NCI-H1105 (cell line): Measurements from ENCODE around the gene NEGR1.

Experiments
- DNase-seq: peaks from one replicate; lab custom pipeline; 2025; lab: John Stamatoyannopoulos, UW

NEGR1 gene

DNA sequence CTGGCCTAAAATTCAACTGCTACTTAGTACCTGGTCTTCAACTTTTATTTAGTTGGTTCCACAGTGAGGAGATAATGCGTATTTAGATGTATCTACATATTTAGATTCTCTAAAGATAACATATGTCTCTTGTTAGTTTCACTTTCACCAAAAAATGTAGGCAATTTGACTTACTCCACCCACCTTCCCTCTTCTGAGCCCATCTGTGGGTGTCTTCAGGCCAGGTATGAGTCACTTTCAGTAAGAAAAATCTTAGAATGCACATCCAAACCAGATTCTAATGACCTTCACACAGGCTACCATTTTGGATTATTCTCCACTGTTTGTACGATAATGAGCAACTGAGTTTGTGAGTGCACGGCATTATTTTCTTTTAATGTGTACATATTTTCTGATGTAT lies 501.7 kb downstream of the NEGR1 start:
- DNase-seq: no peak

GRCh38 chr1:71778940-71779339 lies 503.4 kb downstream of the NEGR1 start:
- DNase-seq: no peak

- DNase-seq: no peak
Measured at GRCh38 chr1:71777094-71777493, 505.2 kb downstream of the NEGR1 start.

DNA sequence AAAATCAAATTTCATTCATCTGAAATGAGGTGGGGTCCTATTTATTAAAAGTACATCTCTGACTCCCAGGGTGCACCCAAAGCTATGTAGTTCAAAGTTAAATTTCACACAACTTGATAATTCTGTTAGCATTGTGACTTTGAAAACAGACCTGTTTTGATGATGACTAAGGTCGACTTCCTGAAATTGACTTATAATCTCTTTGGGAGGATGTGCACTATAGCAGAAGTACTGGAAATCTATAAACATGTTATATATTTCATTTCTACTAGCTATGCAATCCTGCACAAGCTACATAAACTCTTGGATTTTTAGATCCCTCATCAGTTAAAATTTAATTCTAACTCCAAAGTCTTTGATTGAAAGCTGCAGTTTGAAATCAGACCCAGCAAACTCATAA lies 507.6 kb downstream of the NEGR1 start:
- DNase-seq: no peak

DNA sequence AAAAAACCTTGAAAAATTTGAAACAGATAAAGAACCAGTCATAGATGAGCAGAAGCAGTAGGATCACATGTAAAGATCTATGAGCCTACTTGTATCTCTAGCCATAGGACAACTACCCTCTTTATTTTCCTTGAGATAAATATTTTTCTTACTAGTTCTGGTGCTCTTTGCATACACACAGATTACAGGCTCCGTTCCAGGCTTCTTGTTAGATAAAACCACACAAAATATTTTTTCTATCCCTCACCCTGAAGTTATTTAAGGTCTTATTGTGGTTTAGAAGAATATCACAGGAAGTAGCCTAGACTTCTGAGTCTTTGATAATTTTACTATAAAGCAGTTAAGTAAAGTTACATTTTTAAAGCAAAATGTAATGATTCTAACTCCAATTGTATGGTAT lies 512.2 kb downstream of the NEGR1 start:
- DNase-seq: no peak

DNA sequence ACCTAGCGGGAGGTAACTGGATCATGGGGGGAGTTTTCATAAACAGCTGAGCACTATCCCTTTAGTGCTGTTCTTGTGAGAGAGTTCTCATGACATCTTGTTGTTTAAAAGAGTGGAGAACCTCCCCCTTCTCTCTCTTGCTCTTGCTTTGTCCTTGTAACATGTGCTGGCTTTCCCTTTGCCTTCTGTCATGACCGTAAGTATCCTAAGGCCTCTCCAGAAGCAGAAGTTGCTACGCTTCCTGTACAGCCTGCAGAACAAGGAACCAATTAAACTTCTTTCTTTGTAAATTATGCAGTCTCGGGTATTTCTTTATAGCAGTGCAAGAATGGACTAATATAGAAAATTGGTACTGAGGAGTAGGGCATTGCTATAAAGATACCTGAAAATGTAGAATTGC lies 515.6 kb downstream of the NEGR1 start:
- DNase-seq: no peak

DNA sequence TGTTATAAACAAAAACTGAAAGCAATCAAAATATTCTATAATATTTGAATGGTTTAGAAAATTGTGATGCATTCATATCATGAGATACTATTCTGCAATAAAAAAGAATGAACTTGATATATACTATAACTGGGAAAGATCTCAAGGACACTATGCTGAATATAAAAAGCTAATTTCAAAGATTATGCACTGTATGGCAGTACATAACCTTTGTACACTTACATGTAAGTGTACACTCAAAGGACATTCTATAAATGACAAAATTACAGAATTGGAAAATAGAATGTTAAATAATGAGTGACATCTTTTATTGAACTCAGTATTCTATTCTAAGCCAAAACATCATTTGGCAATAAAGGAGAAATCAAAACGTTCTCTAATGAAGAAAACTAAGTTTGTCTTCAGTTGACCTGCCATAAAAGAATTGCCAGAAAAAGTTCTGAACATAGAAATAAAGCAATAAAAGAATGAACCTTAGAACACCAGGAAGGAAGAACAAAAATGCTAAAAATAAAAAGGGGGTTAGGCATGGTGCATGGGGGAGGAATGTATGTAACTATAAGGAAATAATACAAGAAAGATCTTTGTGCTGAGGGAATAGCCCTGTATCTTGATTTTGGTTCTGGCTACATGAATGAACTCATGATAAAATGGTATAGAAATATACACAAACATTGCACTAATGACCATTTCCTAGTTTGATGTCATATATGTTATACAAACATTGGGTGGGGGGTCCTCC lies 519.7 kb downstream of the NEGR1 start:
- no peak for DNase-seq

DNA sequence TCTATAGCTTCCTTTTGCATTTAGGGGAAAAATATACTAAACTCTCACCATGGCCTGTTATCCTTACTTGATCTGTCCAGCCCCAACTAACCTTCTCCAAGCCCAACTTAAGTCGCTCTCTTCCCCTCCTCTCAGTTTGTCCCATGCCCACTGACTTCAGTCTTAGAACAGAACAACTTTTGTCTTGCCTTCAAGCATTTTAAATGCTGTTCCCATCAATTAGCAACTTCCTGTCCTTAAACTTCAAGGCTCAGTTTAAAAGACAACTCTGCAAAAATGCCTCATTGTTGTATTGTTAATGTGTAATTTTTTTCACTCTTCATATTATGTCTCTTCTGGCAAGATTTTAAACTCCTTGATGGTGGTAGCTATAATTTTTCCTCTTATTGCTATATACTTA lies 526.9 kb downstream of the NEGR1 start:
- DNase-seq: no peak

GRCh38 chr1:71753746-71754145 lies 528.6 kb downstream of the NEGR1 start:
- no peak for DNase-seq

GRCh38 chr1:71745326-71745725 lies 537.0 kb downstream of the NEGR1 start:
- DNase-seq: no peak

DNA sequence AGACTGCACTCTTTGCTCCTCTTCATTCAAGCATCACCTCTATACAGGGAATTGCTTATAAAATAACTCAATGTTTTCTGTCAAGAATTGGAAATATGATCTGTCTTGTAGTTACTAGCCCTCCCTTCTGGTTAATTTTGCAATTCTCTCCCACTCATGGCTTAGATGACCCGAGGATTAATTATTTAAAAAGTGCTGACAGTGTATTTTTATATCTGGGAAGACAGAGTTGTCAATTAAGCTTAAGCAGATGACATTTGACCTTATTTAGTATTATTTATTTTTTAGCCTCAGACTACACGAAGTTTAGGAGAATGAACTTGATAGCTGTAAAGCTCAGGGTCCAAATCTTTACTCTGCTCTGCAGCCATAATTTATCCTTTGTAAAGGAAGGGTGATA lies 538.5 kb downstream of the NEGR1 start:
- no peak for DNase-seq

DNA sequence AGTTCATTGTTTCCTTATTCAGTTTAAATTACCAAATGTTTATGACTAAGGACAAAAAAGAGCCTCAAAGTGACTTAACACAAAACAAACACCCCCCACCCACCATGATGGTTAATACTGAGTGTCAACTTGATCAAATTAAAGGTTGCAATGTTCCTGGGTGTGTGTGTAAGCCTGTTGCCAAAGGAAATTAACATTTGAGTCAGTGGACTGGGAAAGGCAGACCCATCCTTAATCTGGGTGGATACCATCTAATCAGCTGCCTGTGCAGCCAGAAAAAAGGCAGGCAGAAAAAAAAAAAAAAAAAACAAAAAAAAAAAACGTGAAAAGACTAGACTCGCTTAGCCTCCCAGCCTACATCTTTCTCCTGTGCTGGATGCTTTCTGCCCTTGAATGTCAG lies 543.4 kb downstream of the NEGR1 start:
- no peak for DNase-seq

- no peak for DNase-seq
Measured at GRCh38 chr1:71738256-71738655, 544.1 kb downstream of the NEGR1 start.

DNA sequence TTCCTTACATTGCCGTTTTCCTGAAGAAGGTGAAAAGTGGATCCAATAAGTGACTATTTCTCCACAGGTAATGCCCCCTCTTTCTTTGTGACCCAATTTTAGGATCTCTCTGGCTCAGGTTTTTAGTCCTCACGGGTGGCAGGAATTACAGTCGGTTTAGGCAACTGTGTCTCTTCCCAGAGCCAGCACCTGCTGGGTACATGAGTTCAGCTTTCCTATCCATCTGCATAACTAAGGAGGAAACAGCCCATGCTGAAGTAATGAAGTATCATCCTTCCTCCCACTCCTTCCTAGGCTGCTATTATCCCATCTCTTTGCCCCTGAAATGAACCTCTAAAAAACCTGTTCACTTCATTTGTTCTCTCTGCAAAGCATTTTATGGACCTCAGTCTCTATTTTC lies 544.6 kb downstream of the NEGR1 start:
- DNase-seq: no peak

DNA sequence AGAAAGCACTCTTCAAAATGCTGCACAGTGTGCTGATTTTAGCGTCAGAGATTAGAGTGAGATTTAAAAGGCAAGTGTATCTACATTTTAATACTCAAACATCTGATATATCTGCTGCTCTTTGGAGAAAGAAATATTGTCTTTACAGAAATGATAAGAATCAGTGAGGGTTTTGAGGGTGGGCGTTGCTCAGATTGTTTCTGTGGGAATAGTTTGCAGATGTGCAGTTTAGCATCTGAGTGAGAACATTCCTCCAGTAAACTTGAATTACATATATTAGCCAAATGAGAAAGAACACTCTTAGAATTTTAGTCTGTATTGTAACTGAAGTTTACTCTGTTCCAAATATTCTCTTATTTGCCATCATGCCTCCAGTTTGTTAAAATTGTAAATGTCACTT lies 549.2 kb downstream of the NEGR1 start:
- DNase-seq: no peak

GRCh38 chr1:71721532-71721931 lies 560.8 kb downstream of the NEGR1 start:
- no peak for DNase-seq

DNA sequence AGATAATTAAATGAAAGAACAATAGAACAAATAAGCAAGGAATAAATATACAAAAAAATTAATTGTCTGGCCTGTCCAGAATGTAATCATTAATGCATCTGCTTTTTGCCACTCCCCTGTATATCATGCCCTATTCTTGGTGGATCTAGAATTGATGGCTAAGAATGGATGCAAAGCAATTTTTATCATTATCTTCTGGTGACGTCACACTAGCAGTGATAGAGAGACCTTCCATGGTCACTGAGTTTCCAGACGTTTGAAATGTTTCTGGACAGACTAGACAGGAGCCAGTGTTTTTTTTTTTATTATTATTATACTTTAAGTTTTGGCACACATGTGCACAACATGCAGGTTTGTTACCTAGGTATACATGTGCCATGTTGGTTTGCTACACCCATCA lies 563.0 kb downstream of the NEGR1 start:
- no peak for DNase-seq

DNA sequence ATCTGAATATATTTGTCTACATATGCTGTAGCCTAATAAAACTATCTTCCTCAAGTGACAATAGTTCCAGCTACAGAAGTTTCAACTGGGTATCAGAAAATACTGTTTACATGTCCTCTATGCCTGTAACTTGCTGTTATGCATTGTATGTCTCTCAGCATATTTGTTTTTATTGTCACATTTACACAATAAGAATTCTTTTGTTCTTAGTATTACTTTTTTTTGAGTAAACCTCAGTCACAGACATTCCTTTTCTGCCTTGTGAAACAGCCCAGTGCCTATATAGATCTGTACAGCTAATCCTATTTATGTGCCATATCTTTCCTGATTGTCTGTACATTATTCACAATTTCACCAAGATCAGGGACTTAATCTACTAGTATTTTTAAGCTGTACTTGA lies 565.2 kb downstream of the NEGR1 start:
- DNase-seq: no peak

DNA sequence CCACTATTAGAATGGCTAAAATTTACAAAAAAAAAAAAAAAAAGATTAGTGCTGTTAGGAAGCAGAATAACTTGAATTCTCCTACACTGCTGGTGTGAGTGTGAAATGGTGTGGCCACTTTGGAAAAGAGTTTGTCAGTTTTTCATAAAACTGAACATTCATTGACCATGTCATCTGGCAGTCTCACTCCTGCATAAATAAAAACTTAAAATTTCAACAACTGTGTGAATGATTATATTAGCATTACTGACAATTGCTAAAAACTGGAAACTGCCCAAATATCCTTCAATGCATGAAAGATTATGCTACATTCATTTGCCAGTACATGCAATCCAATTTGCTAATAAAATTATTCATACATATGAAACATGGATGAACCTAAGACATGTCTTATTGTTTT lies 570.9 kb downstream of the NEGR1 start:
- DNase-seq: no peak

DNA sequence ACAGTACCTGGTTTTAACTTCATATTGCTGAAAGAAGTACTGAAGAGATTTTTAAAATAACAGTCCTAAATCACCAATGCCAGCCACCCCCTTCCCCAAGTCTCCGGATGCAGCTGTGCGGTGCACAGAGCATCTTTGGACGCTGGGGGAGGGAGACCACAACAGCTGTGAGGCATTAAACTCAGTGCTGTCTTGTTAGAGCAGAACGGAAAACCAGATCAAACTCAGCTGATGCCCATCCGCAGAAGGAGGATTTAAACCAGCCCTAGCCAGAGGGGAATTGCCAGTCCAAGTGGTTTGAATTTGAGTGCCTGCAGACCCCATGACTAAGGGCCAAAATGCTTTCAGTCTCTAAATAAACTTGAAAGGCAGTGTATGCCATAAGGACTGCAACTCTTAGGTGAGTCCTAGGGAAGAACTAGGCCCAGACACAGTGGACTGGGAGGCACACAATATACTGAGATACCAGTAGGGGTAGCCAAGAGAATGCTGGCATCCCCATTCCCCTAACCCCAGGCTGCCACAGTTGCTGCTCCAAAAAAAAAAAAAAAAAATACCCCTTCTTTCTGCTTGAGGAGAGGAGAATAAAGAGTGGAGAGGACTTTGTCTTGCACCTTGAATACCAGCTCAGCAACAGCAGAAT lies 576.2 kb downstream of the NEGR1 start:
- DNase-seq: no peak

GRCh38 chr1:71698186-71698585 lies 584.2 kb downstream of the NEGR1 start:
- DNase-seq: no peak

DNA sequence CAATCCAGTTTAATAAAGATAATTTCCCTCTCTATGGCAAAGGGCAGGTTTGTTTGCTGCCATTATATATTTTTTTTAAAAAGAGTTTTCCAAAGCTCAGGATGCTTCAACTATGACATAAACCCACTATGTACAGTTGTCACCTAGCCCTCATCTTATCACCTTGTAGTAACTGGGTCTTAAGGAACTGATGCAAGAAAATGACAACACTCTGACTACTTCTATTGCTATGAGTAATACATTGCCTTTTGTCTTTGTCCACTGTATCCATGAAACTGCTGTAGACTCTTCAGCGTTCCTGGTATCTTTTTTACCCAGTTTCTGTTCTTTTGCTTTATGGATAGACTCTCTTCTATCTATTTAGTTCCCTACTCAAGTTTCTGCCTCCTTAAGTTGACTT lies 586.5 kb downstream of the NEGR1 start:
- DNase-seq: no peak

DNA sequence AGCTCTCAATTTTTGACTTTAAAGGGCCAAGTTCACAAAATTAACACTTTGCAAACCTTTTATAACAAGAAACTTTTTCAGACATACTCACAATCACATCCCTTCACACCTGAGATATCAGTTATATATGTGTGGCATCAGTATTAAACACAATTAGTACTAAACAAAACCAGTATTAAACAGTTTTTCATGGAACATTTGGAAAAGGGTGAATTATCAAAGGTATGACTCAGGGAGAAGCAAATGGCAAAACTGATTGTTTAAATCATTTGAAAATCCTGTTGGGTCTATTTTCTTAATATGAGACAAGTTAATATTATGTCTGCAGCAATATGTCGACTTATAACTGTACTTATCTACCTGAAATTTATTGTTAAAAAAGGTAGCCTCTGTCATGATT lies 587.3 kb downstream of the NEGR1 start:
- no peak for DNase-seq

- no peak for DNase-seq
Measured at GRCh38 chr1:71693581-71693980, 588.8 kb downstream of the NEGR1 start.
